DND-41 (cell line): Measurements from ENCODE around the gene LDLRAD2.

Experiments used
- ATAC-seq: fragments of 200-7000 bp; cut with Tn5 transposase; 3 replicates; pipeline ENCODE4 v1.9.1; 2021; ENCODE audit warnings: low read depth; ENCODE audit not compliant: insufficient read depth
- DNase-seq: peaks from one replicate; pipeline ENCODE4 v3.0.0-alpha.2; 2020
- H2AFZ ChIP-seq: 2 replicates; pipeline ENCODE4 v1.6.0; 2012; ENCODE audit warnings: low read depth, low read length
- H3K27ac ChIP-seq: 2 replicates; pipeline ENCODE4 v1.5.1; 2012; ENCODE audit warnings: low read length, inconsistent platforms
- H3K27me3 ChIP-seq: fragments of 200-600 bp; sonication (generic); 2 replicates; pipeline ENCODE4 v1.6.0; 2012; ENCODE audit warnings: low read length, mild to moderate bottlenecking, inconsistent platforms; ENCODE audit not compliant: insufficient read depth, poor library complexity
- H3K36me3 ChIP-seq: 2 replicates; pipeline ENCODE4 v1.5.1; 2012; ENCODE audit warnings: low read length, inconsistent platforms; ENCODE audit not compliant: insufficient read depth
- H3K4me1 ChIP-seq: 2 replicates; pipeline ENCODE4 v1.5.1; 2012; ENCODE audit warnings: mild to moderate bottlenecking, low read length; ENCODE audit not compliant: insufficient read depth
- H3K4me2 ChIP-seq: 2 replicates; pipeline ENCODE4 v1.6.0; 2012; ENCODE audit warnings: mild to moderate bottlenecking, moderate library complexity, low read length, inconsistent platforms; ENCODE audit not compliant: insufficient read depth
- H3K4me3 ChIP-seq, 2 experiments: fragments of 200-600 bp in 1 of 2; shearing (Covaris generic) in 1 of 2; 2 replicates each; pipeline ENCODE4 v1.5.1; 2012 to 2016; ENCODE audit warnings: inconsistent platforms in 2 of 2, low read length in 2 of 2, mild to moderate bottlenecking in 2 of 2, low read depth in 1 of 2, moderate library complexity in 1 of 2
- H3K79me2 ChIP-seq: 2 replicates; pipeline ENCODE4 v1.6.0; 2012; ENCODE audit warnings: low read length, inconsistent platforms; ENCODE audit not compliant: insufficient read depth
- H3K9ac ChIP-seq: 2 replicates; pipeline ENCODE4 v1.6.0; 2012; ENCODE audit warnings: low read depth, mild to moderate bottlenecking, inconsistent platforms, low read length, moderate library complexity
- H3K9me3 ChIP-seq: 2 replicates; pipeline ENCODE4 v1.5.1; 2012; ENCODE audit warnings: low read length, moderate library complexity, mild to moderate bottlenecking, inconsistent platforms; ENCODE audit not compliant: insufficient read depth, severe bottlenecking
- H4K20me1 ChIP-seq: 2 replicates; pipeline ENCODE4 v1.6.0; 2012; ENCODE audit warnings: low read length; ENCODE audit not compliant: insufficient read depth
- EZH2 ChIP-seq: IDR thresholded peaks from 3 replicates; pipeline ENCODE4 v1.6.1; 2012; ENCODE audit warnings: borderline replicate concordance, low read depth, mild to moderate bottlenecking, moderate library complexity, low read length, inconsistent platforms; ENCODE audit not compliant: severe bottlenecking
- TF ChIP-seq, protein P1 (sequence below): IDR thresholded peaks from 2 replicates; pipeline ENCODE4 v1.5.1; 2012; ENCODE audit warnings: borderline replicate concordance, low read length, moderate library complexity, mild to moderate bottlenecking; ENCODE audit not compliant: poor library complexity, severe bottlenecking; ENCODE audit errors: extremely low read depth

Gene LDLRAD2

GRCh38 chr1:21869620-21870121, 57.6 kb downstream of the LDLRAD2 start:
- ATAC-seq (no peak), DNase-seq (no peak)
- no peak overlapping the region for H3K27ac ChIP-seq
- no peak overlapping the region for H3K4me2 ChIP-seq
- no peak for TF ChIP-seq EZH2
- TF ChIP-seq, protein P1, sequence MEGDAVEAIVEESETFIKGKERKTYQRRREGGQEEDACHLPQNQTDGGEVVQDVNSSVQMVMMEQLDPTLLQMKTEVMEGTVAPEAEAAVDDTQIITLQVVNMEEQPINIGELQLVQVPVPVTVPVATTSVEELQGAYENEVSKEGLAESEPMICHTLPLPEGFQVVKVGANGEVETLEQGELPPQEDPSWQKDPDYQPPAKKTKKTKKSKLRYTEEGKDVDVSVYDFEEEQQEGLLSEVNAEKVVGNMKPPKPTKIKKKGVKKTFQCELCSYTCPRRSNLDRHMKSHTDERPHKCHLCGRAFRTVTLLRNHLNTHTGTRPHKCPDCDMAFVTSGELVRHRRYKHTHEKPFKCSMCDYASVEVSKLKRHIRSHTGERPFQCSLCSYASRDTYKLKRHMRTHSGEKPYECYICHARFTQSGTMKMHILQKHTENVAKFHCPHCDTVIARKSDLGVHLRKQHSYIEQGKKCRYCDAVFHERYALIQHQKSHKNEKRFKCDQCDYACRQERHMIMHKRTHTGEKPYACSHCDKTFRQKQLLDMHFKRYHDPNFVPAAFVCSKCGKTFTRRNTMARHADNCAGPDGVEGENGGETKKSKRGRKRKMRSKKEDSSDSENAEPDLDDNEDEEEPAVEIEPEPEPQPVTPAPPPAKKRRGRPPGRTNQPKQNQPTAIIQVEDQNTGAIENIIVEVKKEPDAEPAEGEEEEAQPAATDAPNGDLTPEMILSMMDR: no peak
- no peaks in the 10 kb centered on the region for H3K4me1 ChIP-seq
- no peaks in the 10 kb centered on the region for H3K79me2 ChIP-seq
- H3K36me3 ChIP-seq: no peaks in the 10 kb centered on the region
- no peak overlapping the region for H3K9ac ChIP-seq
- H3K9me3 ChIP-seq: no peaks in the 10 kb centered on the region
- no peak overlapping the region for H3K4me3 ChIP-seq
- no peak overlapping the region for H2AFZ ChIP-seq
- peaks cover 13% of the 10 kb centered on the region for H3K27me3 ChIP-seq
- no peaks in the 10 kb centered on the region for H4K20me1 ChIP-seq

DNA sequence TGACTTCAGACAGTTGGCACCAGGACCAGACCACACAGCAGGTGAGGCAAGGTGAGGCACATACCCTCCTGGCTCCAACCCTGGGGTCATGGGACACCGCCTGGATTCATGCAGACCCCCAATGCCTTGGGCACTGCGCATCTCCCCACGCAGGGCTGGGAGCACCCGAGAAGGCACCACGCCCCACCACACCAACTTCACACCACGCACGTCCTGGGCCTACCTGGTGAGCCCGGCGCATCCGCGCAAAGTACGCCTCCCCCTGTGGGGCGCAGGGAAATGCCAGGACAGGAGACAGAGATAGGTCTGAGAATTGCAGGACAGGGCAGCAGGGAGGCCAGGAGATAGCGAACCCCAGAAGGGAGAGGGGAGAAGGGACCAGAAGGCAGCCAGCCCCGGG, 58.5 kb downstream of the LDLRAD2 start:
- TF ChIP-seq, protein P1: no peak
- no peak for TF ChIP-seq EZH2
- DNase-seq (no peak), ATAC-seq (no peak)
- Histone ChIP-seq H3K9ac (no peak overlapping the region), H3K27ac (no peak overlapping the region), H3K9me3 (no peaks in the 10 kb centered on the region), H3K79me2 (no peaks in the 10 kb centered on the region), H3K4me1 (no peaks in the 10 kb centered on the region), H3K4me3 (no peak overlapping the region), H3K4me2 (no peak overlapping the region), H2AFZ (no peak overlapping the region), H3K36me3 (no peaks in the 10 kb centered on the region), H4K20me1 (no peaks in the 10 kb centered on the region), H3K27me3 (peaks cover 13% of the 10 kb centered on the region)

- Histone ChIP-seq H2AFZ (no peak overlapping the region), H3K9me3 (no peaks in the 10 kb centered on the region), H3K4me3 (no peak overlapping the region), H3K4me1 (no peaks in the 10 kb centered on the region), H3K9ac (no peak overlapping the region), H3K36me3 (no peaks in the 10 kb centered on the region), H3K79me2 (no peaks in the 10 kb centered on the region), H3K27me3 (peaks cover 8% of the 10 kb centered on the region), H3K27ac (no peak overlapping the region), H3K4me2 (no peak overlapping the region), H4K20me1 (no peaks in the 10 kb centered on the region)
- no peak for DNase-seq
- TF ChIP-seq, protein P1: no peak
- TF ChIP-seq EZH2: no peak
- no peak for ATAC-seq
Observed at GRCh38 chr1:21871943-21872342, 59.9 kb downstream of the LDLRAD2 start.
